GM18526 (cell line): Measurements from ENCODE around the gene RAP2C.

Experiments used
- POLR2A ChIP-seq: IDR thresholded peaks from 3 replicates; pipeline ENCODE4 v1.6.1; 2011; ENCODE audit not compliant: insufficient read length; ENCODE audit errors: extremely low read depth

RAP2C gene

DNA sequence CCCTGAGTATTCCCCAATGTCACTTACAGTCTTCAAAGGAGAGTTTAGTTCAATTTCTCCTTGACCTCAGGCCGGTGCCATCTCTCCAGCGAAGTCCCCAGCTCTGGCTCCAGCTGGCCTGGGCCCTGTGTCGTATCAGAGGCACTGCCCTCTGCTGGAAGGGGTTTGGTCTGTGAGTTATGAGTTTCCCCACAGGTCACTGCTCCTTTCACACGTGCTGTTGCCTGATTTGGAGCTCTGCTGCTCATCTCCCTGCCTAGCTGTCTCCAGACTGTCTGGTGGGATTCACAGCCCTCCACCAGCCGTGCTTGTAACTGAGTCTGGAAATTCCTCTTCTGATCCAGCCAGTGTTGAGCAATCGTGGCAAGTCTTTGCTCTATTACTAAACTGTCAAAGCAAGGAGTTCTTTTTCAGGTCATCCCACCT, at the start of gene RAP2C:
TSS of gene RAP2C (minus strand) at position 105 of the 426 bp plus-strand sequence. CDS start 2,179 bp downstream, outside the sequence.
- TF ChIP-seq POLR2A, result no peak

DNA sequence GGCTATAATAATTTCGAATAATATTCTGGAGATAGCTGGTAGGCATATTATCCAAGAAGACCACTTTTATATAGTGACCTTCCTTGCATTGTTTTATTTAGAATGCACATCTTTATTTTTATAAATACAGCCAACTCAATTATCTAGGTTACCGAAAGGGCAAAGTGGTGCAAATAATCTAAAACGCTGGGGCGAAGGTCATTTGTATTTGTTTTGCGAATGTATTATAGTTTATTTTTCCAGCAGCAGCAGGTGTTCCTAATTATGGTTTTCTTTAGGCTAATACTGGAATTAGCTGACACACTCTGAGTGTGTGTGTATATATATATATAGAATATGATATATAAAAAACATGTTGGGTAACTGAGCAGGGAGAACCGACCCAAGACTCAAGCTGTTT, 48.1 kb upstream of the RAP2C start:
- no peak for TF ChIP-seq POLR2A

DNA sequence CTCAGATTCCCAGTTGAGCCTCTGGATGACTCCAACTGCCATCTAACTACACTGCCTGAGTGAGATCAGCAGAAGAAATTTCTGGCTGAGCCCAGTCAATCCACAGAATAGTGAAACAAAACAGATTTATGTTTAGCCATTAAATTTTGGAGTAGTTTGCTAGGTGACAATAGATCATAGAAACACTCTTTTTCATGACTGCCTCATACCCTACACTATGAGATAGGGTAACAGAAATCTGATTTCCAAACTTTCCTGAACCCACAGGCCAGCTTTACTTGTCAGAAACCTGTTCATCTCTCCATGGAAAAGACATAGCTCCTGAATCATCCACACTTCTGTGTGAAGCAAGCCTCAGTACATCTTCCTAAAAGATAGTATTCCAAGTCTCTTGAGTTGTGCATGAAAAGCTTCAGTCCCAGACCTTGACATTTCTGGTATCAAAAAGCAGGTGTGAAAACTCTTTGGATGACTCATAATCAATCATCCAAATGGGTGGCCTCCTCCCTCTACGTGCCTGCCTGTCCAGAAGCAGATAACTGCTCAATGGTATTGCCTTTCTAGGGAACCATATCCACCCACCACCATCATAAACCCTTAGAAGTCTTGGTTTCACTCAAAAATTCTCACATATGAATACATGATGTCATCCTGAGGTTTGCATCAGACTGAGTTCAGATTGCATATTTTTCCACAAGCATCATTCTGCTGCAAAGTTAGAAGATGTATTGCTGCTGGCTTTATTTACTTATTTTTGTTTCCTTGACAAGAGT, 47.5 kb upstream of the RAP2C start:
- no peak for TF ChIP-seq POLR2A

DNA sequence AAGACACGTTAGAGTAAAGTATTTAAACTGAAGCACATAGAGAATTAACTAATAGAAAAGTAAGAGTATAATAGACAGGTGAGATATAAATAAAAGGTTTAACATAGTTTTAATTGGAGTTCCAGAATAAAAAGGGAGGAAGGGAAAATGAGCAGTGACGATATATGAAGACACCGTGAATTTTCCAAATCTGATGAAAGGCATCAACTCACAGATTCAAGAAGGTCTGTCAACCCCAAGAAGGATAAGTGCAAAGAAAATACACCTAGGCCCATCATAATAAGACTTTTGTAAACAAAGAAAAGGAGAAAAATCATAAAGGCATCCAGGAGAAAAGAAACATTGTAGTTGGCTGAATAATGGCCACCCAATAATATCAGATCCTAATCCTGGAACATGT, 43.9 kb upstream of the RAP2C start:
- no peak for TF ChIP-seq POLR2A

DNA sequence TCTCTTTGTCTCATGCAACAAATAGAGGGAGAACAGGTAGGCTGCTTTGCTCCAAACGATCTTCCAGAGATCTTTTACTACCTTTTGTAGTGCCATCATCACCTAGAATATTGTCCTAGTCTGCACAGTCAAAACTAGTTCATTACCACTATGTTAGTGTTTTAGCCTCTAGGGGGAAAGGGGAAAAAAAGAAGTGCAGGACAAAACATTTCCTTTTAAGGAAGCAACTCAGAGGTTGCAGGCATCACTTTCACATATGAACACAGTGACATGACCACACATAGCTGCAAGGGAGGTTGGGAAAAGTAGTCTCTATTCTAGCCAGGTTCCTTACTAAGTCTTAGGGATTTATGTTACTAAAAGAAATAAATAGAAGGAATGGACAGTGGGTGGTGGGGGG, 39.3 kb upstream of the RAP2C start:
- no peak for TF ChIP-seq POLR2A

DNA sequence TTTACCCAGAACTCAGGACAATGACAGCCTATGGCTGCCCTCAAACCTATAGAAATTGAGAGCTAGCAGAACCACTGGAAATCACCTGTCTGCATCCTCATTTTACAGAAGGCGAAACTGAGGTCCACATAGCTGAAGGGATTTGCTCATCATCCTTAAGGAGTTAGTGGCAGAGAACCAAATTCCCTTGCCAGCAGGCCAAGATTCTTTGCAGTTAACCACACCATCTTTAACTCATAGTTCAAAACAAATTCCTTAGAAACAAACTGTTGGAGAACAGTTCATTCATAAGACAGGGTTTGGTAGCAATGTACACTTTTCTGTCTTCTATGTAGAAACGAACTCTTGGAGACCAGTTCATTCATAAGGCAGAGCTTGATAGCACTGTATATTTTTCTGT, 37.9 kb upstream of the RAP2C start:
- no peak for TF ChIP-seq POLR2A

DNA sequence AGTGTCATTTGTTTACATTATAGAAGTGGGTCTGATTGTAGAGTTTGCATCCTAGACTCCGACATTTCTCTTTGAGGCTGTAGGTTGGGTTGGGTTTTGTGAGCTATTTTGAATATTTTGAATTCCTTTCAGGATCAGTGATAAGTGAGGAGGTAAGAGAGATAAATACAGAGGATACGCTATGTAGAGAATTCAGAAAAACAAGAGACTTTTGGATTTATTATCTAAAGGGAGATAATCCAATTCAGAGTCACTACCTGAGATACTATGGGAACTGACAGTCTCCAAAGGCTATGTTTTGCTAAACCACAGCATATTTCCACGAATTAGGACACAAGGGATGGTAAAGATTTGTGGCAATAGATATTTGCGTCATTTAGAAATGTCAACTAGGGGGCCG, 16.9 kb upstream of the RAP2C start:
- TF ChIP-seq POLR2A, result no peak

DNA sequence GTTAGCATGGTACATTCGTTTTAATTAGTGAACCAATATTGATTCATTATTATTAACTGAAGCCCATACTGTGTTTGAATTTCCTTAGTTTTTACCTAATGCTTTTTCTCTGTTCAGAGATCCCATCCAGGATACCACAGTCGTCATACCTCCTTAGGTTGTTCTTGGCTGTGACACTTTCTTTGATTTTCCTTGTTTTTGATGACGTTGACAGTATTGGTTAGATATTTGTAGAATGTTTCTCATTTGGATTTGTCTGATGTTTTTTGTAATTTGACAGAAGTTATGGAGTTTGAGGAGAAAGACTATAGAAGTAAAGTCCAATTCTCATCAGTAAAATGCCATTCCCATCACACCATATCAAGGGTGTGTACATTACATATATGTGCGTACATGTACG, 16.2 kb upstream of the RAP2C start:
- no peak for TF ChIP-seq POLR2A

DNA sequence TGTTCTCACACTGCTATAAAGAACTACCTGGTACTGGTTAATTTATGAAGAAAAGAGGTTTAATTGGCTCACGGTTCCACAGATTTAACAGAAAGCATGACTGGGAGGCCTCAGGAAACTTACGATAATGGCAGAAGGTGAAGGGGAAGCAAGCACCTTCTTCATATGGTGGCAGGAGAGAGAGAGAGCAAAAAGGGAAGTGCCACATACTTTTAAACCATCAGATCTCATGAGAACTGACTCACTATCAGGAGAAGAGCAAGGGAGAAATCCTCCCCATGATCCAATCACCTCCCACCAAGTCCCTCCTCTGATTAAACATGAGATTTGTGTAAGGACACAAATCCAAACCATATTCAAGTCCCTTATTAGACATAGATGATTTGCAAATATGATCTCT, 12.3 kb upstream of the RAP2C start:
- no peak for TF ChIP-seq POLR2A

DNA sequence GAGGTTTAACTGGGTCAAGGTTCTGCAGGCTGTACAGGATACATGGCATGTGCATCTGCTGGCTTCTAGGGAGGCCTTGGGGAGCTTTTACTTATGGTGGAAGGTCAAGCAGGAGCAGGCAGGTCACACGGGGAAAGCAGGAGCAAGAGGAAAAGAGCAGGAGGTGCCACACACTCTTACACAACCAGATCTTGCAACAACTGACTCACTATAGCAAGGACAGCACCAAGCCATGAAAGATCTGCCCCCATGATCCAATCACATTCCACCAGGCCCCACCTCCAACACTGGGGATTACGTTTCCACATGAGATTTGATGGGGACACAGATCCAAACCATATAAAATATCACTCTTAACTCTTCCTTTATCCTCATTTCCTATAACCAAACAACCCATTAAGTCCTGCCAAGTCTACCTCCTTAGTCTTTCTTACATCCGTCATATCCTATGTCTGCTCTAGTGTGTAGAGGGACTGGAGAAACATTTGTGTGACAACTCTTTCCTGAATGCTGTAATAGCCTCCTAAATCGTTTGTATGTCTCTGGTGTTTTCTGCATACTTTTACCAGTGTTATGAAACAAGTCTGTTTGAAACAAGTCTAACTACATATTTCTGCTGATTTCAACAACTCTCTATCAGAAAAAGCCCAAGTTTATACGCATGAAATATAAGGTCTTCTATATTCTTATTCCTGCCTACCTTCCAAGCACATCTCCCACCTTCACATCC, 8.3 kb upstream of the RAP2C start:
- TF ChIP-seq POLR2A, result no peak

DNA sequence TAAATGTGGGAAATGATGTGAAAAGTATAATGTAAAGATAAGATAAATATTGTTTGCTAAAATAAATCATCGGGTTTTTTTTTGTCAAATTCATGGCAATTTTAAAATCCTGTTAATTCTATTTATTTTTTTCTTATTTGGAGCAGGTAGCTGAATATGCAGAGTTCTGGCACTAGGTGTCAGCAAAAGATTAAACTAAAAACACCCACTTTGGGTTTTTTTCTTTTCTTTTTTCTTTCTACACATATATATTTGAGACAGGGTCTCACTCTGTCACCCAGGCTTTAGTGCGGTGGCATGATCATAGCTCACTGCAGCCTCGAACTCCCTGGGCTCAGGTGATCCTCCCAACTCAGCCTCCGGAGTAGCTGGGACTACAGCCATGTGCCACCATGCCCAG, 6.9 kb upstream of the RAP2C start:
- TF ChIP-seq POLR2A, result no peak

DNA sequence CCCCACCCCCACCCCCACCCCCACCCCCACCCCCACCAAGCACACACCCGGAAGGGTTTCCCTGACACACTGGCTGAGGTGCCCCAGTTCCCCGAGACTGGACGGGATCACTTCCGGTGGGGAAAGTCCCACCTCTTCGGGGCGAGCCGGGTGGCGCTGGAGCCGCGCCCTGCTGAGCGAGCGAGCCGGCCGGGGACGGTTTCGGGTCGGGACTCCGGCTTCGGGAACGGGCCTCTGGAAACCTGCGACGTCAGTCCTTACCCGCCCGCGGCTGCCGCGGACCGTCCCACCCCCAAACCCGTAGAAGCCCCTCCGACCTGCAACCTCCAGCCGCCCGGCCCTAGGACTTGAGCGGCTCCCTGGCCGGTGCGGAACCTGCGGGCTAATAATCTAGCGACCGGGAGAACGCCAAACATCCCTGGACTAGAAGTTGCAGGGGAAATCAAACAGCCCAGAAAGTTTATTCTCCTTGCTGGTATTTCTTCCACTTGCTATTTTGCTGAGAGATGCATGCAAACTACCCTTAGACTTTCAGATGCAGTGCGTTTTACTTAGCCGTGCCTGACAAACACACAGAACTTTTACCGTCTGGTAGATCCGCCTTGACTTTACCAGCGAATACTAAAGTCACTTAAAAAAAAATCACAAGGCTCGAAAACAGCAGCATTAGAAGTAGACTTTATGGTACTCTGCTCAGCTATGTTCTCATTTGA, 991 bp downstream of the RAP2C start:
- TF ChIP-seq POLR2A, result peak; percentile 47

DNA sequence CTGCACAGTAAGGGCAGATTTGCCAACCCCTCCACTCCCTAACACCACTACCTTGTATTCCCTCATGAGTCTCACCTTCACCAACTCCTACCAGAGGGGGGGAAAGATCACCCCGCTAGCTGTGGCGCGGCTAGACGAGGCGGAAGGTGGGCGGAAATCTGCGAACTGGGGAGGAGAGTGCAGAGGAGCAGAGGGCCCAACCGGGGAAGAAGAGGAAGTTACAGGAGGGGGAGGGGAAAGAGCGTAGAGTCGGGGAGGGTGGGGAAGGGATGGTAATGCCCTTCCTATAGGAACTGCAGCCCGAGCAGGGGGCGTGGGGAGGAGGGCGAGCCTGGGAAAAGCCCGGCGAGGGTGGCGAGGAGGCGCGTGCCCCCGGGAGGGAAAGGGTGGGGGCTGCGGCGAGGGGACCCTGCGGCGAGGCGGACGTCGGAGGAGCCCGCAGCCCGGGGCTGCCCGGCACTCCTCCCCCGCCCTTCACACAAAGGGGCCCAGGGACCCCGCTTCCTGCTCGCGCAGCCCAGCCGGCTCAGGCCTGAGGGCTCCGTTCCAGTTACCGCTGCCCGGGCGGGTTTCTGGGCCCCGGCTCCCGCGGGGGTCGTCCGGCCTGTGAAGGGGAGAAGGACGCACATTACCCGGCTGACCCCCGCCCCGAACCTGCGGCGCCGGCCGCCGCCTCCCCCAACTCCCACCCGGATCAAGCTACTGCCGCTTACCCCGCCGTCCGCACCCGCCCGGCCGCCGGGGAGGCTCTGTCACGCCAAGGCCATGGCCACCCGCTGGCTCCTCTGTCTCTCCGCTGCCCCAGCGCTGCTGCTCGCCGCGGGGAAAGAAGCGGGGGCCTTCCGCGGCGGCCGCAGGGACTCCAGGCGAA, 1.8 kb downstream of the RAP2C start:
- peak; percentile 60 for TF ChIP-seq POLR2A

DNA sequence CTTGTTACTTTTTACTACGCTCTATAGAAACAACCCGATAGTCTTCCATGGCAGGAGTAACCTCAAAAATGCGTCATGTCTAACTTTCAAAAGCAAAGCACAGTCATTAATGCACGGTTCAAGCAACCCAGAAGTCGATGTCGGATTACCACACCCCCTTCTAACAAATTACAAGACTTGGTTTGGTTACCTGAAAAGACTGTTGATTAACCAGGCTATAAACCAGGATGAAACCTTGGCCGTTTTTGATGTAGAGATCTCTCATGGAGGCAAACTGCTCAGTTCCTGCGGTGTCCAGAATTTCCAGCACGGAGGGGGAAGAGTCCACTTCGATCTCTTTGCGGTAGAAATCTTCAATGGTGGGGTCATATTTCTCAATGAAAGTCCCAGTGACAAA, 2.4 kb downstream of the RAP2C start:
- TF ChIP-seq POLR2A, result no peak

DNA sequence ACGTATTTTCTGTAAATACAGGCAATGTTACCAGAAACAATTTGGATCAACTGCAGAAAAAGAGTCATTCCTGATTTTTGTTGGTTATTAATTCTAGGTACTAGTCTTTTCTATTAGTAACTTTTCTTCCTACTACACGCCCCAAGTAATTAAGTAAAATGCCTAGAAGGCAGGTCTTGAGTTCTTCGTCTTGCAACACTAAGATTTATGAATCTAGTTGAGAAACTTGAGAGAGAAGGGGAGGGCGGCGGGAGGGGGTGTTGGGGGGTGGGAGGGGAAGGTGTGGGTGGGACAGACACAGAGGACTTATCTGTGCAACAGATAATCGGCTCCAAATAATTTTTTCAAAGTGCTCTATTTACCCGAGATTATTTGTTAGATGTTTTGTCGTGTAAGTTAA, 3.0 kb downstream of the RAP2C start:
- TF ChIP-seq POLR2A, result no peak
